ENCODE data around the gene CLIC6.
A peak's percentile ranks its signal among the peaks of the same experiment; 100 is the strongest.

The CLIC6 gene

GRCh38 chr21:34691390-34692032 is 22.7 kb downstream of the CLIC6 start:
- Histone ChIP-seq H3K4me3 (ENCODE audit: low read depth, low read length) (no peak overlapping the region), H3K36me3 (ENCODE audit: control insufficient read depth in 2 of 2, insufficient read depth in 1 of 2, low read length in 2 of 2) (no peaks in the 10 kb centered on the region), H3K9me3 (ENCODE audit: control insufficient read depth, insufficient read depth, low read depth, low read length) (no peaks in the 10 kb centered on the region), H3K4me1 (ENCODE audit: control insufficient read depth, insufficient read depth, low read length) (no peaks in the 10 kb centered on the region), H3K27ac (ENCODE audit: extremely low read depth, low read depth, low read length) (no peak overlapping the region)
- TF ChIP-seq SCRT2 (tag by site-specific recombination; IDR thresholded peaks at IDR 0.05) (peak; percentile 54; the same call in 1 of the 2 replicates), ZNF175 (tag by site-specific recombination; IDR thresholded peaks at IDR 0.05) (no peak), ZNF16 (tag by site-specific recombination; IDR thresholded peaks at IDR 0.05; ENCODE audit: low read depth) (no peak), ATF2 (tag by site-specific recombination; IDR thresholded peaks at IDR 0.05; ENCODE audit: low read depth) (0 out of 2 replicates have a peak, but pooled peaks have one; percentile 52), ZNF514 (tag by site-specific recombination; IDR thresholded peaks at IDR 0.05) (no peak), KLF17 (tag by site-specific recombination; IDR thresholded peaks at IDR 0.05) (no peak), ZNF664 (tag by site-specific recombination; IDR thresholded peaks at IDR 0.05) (no peak), WT1 (tag by site-specific recombination; IDR thresholded peaks at IDR 0.05) (no peak), MEIS1 (CRISPR knock-in tag; IDR thresholded peaks at IDR 0.05; ENCODE audit: borderline replicate concordance) (no peak), GLIS2 (tag by site-specific recombination; IDR thresholded peaks at IDR 0.05) (no peak), TCF7L2 (IDR thresholded peaks at IDR 0.05; ENCODE audit: borderline replicate concordance, low read depth, low read length) (no peak), ZBTB21 (tag by site-specific recombination; IDR thresholded peaks at IDR 0.05) (no peak), KLF9 (tag by site-specific recombination; IDR thresholded peaks at IDR 0.05; ENCODE audit: low read depth) (no peak), ZNF555 (tag by site-specific recombination; conservative IDR thresholded peaks at IDR 0.05) (no peak)
- CTCF ChIA-PET: interaction anchor here (0.6 to 3.1 kb wide), 10 partner anchors 11 to 1812 kb away, joined by 3 to 25 read pairs (median 4); no protein-coding TSS in a partner anchor
- POLR2A ChIA-PET: no interaction called here

- POLR2A ChIA-PET: no interaction called here
- Histone ChIP-seq H3K27ac (ENCODE audit: extremely low read depth, low read depth, low read length) (no peak overlapping the region), H3K36me3 (ENCODE audit: control insufficient read depth in 2 of 2, insufficient read depth in 1 of 2, low read length in 2 of 2) (no peaks in the 10 kb centered on the region), H3K4me3 (ENCODE audit: low read depth, low read length) (no peak overlapping the region), H3K4me1 (ENCODE audit: control insufficient read depth, insufficient read depth, low read length) (no peaks in the 10 kb centered on the region), H3K9me3 (ENCODE audit: control insufficient read depth, insufficient read depth, low read depth, low read length) (no peaks in the 10 kb centered on the region)
- CTCF ChIA-PET: interaction anchor here (0.5 to 3.1 kb wide), 39 partner anchors 8 to 1348 kb away, joined by 3 to 25 read pairs (median 3); no protein-coding TSS in a partner anchor
- TF ChIP-seq ZNF560 (tag by site-specific recombination; IDR thresholded peaks at IDR 0.05; ENCODE audit: borderline replicate concordance) (no peak), SALL2 (tag by site-specific recombination; IDR thresholded peaks at IDR 0.05; ENCODE audit: borderline replicate concordance) (no peak), CTCF (tag by site-specific recombination; IDR thresholded peaks at IDR 0.05) (no peak), ZBTB21 (tag by site-specific recombination; IDR thresholded peaks at IDR 0.05) (no peak), ZEB2 (tag by site-specific recombination; IDR thresholded peaks at IDR 0.05) (no peak), ZNF398 (tag by site-specific recombination; IDR thresholded peaks at IDR 0.05) (no peak), ZNF311 (tag by site-specific recombination; IDR thresholded peaks at IDR 0.05; ENCODE audit: borderline replicate concordance) (no peak), ZSCAN30 (tag by site-specific recombination; IDR thresholded peaks at IDR 0.05) (no peak), ZNF843 (tag by site-specific recombination; IDR thresholded peaks at IDR 0.05) (no peak), BCL11A (tag by site-specific recombination; IDR thresholded peaks at IDR 0.05; ENCODE audit: low read depth) (no peak), GLI4 (tag by site-specific recombination; IDR thresholded peaks at IDR 0.05) (no peak), ZNF221 (tag by site-specific recombination; IDR thresholded peaks at IDR 0.05; ENCODE audit: borderline replicate concordance) (no peak), BCL6B (tag by site-specific recombination; IDR thresholded peaks at IDR 0.05) (no peak)
These were observed 23.7 kb downstream of the CLIC6 start for GRCh38 chr21:34692458-34693020.

Data from HEK293 (cell line).